K562 (cell line): ENCODE results near the gene COLQ. TPM values are rescaled to one million over a fixed set of nuclear protein-coding genes. Genes with fewer than 3 reads are reported as not detected.

ENCODE experiments used
- ATAC-seq: fragments of 200-7000 bp; cut with Tn5 transposase; 3 replicates; pipeline ENCODE4 v1.9.1; 2020; ENCODE audit warnings: moderate library complexity
- BruUV-seq: library from RNA; stranded (reverse); fragments of 400-500 nt; replicated peaks from 2 replicates; lab custom pipeline; 2021; lab: Mats Ljungman, UMichigan
- CTCF ChIA-PET: fragments of 300-600 bp; formaldehyde crosslinking; extraction: SDS; loops from one replicate; lab custom pipeline; 2021; ENCODE audit warnings: low intra/inter-chr PET ratio; lab: Yijun Ruan, JAX
- POLR2A ChIA-PET: fragments of 300-600, 350-650 bp; sonication (Branson Sonifier 250); formaldehyde crosslinking; extraction: SDS; loops from one replicate; lab custom pipeline; 2021; ENCODE audit warnings: antibody characterized with exemption, inconsistent platforms; lab: Yijun Ruan, JAX
- DNase-seq, 4 experiments: peaks; one replicate each; pipeline versions ENCODE4 v3.0.0 to v3.0.0-alpha.2; 2011 to 2018; ENCODE audit warnings: low spot score in 3 of 4, mixed read lengths in 3 of 4; ENCODE audit errors: extremely low read depth in 1 of 4
- FAIRE-seq: peaks from 2 replicates; lab custom pipeline; 2011; peaks lifted over from hg19 to GRCh38; lab: Jason Lieb, UNC
- H2AFZ ChIP-seq: 2 replicates; pipeline ENCODE4 v1.6.0; 2011; ENCODE audit warnings: low read depth, low read length, control low read depth, inconsistent platforms
- H3K27ac ChIP-seq: fragments of 200-600 bp; 3 replicates; pipeline ENCODE4 v1.8.0; 2011; ENCODE audit warnings: low read depth, mild to moderate bottlenecking, control low read depth, inconsistent platforms, low read length, moderate library complexity, mixed read lengths; ENCODE audit errors: extremely low read depth
- H3K27me3 ChIP-seq, 2 experiments: fragments of 300-600 bp in 1 of 2; 2 replicates in 1 of 2; 3 replicates in 1 of 2; pipeline versions ENCODE4 v1.6.0 to v1.8.0; 2011; ENCODE audit warnings: inconsistent platforms in 2 of 2, low read length in 2 of 2, mild to moderate bottlenecking in 1 of 2, mixed read lengths in 1 of 2, moderate library complexity in 1 of 2; ENCODE audit not compliant: control insufficient read depth in 2 of 2, insufficient read depth in 2 of 2
- H3K36me3 ChIP-seq: fragments of 300-600 bp; 3 replicates; pipeline ENCODE4 v1.8.0; 2011; ENCODE audit warnings: mild to moderate bottlenecking, low read length, inconsistent platforms; ENCODE audit not compliant: control insufficient read depth, insufficient read depth
- H3K4me1 ChIP-seq, 2 experiments: fragments of 200-600 bp in 1 of 2; replicated peaks in 1 of 2; 2 replicates in 1 of 2; 3 replicates in 1 of 2; pipeline versions ENCODE4 v1.5.1 to v1.8.0; 2011; ENCODE audit warnings: inconsistent platforms in 2 of 2, low read length in 2 of 2, mild to moderate bottlenecking in 1 of 2, mixed read lengths in 1 of 2, moderate library complexity in 1 of 2; ENCODE audit not compliant: control insufficient read depth in 2 of 2, insufficient read depth in 2 of 2
- H3K4me2 ChIP-seq: 2 replicates; pipeline ENCODE4 v1.6.1; 2011; ENCODE audit warnings: low read length, control low read depth, inconsistent platforms, mixed read lengths; ENCODE audit not compliant: insufficient read depth
- H3K4me3 ChIP-seq: fragments of 200-600 bp; sonication (generic), shearing (Covaris generic); 2 replicates; pipeline ENCODE4 v1.5.1; 2016; ENCODE audit warnings: control low read depth, inconsistent platforms
- H3K79me2 ChIP-seq: fragments of 200-600 bp; 3 replicates; pipeline ENCODE4 v1.8.0; 2011; ENCODE audit warnings: low read length, inconsistent platforms; ENCODE audit not compliant: control insufficient read depth, insufficient read depth
- H3K9ac ChIP-seq, 2 experiments: 2 replicates each; pipeline versions ENCODE4 v1.6.0 to v1.6.1; 2011; ENCODE audit warnings: low read depth in 2 of 2, low read length in 2 of 2, control low read depth in 1 of 2, inconsistent platforms in 1 of 2, mild to moderate bottlenecking in 1 of 2, mixed read lengths in 1 of 2; ENCODE audit not compliant: insufficient read depth in 1 of 2
- H3K9me1 ChIP-seq: one replicate; pipeline ENCODE4 v1.6.0; 2011; ENCODE audit warnings: inconsistent platforms, mild to moderate bottlenecking, low read length, moderate library complexity; ENCODE audit not compliant: control insufficient read depth, insufficient read depth
- H3K9me3 ChIP-seq: replicated peaks from 2 replicates; pipeline ENCODE4 v1.5.1; 2011; ENCODE audit warnings: low read depth, low read length, inconsistent platforms; ENCODE audit not compliant: control insufficient read depth, insufficient read depth
- H4K20me1 ChIP-seq: replicated peaks from 2 replicates; pipeline ENCODE4 v1.6.1; 2011; ENCODE audit warnings: low read length, inconsistent platforms, mixed read lengths; ENCODE audit not compliant: control insufficient read depth, insufficient read depth
- DIDO1 ChIP-seq: fragments of 450-650 bp; IDR thresholded peaks from 2 replicates; pipeline ENCODE4 v1.6.1; 2016; ENCODE audit warnings: low read depth, missing biosample characterization, missing genetic modification characterization
- HDAC1 ChIP-seq, 2 experiments: fragments of 450-650 bp; IDR thresholded peaks; 2 replicates each; pipeline ENCODE4 v1.6.1; 2016 to 2017; ENCODE audit warnings: inconsistent platforms in 1 of 2, mild to moderate bottlenecking in 1 of 2, moderate library complexity in 1 of 2
- HEY1 ChIP-seq: fragments of 250-450 bp; sonication (Bioruptor Pico); IDR thresholded peaks from 2 replicates; pipeline ENCODE4 v1.5.0; 2020; ENCODE audit warnings: mild to moderate bottlenecking, moderate library complexity, borderline replicate concordance
- MAFK ChIP-seq: IDR thresholded peaks from 2 replicates; pipeline ENCODE4 v1.6.1; 2011; ENCODE audit warnings: low read length, improper control_type of control experiment
- NCOA1 ChIP-seq: fragments of 450-650 bp; IDR thresholded peaks from 2 replicates; pipeline ENCODE4 v1.6.1; 2016; ENCODE audit warnings: low read depth
- SIX5 ChIP-seq, 2 experiments: IDR thresholded peaks; 2 replicates each; pipeline ENCODE4 v1.6.1; 2011; ENCODE audit warnings: low read length in 2 of 2, borderline replicate concordance in 1 of 2, low read depth in 1 of 2, mild to moderate bottlenecking in 1 of 2, moderate library complexity in 1 of 2; ENCODE audit not compliant: insufficient read depth in 1 of 2
- SMAD2 ChIP-seq: fragments of 150-350 bp; IDR thresholded peaks from 2 replicates; pipeline ENCODE4 v1.6.1; 2014; ENCODE audit warnings: low read depth, mild to moderate bottlenecking, low read length
- ZNF263 ChIP-seq: sonication (generic); formaldehyde crosslinking; IDR thresholded peaks from 2 replicates; pipeline ENCODE4 v1.8.0; 2022; ENCODE audit warnings: mild to moderate bottlenecking, missing genetic modification reagents, borderline replicate concordance
- ZNF395 ChIP-seq: fragments of 200-800 bp; sonication (Bioruptor generic); IDR thresholded peaks from 2 replicates; pipeline ENCODE4 v1.6.1; 2017; ENCODE audit warnings: missing genetic modification characterization, missing compliant biosample characterization
- ZNF586 ChIP-seq: fragments of 450-650 bp; formaldehyde crosslinking; conservative IDR thresholded peaks from 2 replicates; pipeline ENCODE4 v1.4.0; 2020; ENCODE audit warnings: mild to moderate bottlenecking, moderate library complexity
- WGBS: fragments of 100-300 bp; shearing (Covaris generic); methylation state at CpG from one replicate; pipeline ENCODE4 v1.1.6; 2016; ENCODE audit warnings: low coverage, mixed read lengths; ENCODE audit not compliant: insufficient coverage; ENCODE audit errors: missing lambda C conversion rate; 5-methylcytosine and 5-hydroxymethylcytosine counted together
- in situ Hi-C: fragments of 300-500 bp; cut with MboI; formaldehyde crosslinking; loops from 4 replicates; pipeline ENCODE4 v1.15.0; 2018; ENCODE audit warnings: inconsistent platforms, mixed read lengths
- intact Hi-C: fragments of 100-400 bp; cut with micrococcal nuclease; formaldehyde crosslinking; loops from 2 replicates; pipeline ENCODE4 v1.14.2; 2022
- polyA plus RNA-seq, 8 experiments: library from polyadenylated mRNA; depleted of rRNA in 4 of 8; stranded (reverse) in 5 of 8; unstranded in 3 of 8; fragments of >200 nt; fragmentation: Nextera tagmentation in 2 of 8; fragmentation: Illumina TruSeq in 1 of 8; extraction: Ambion mirVana in 2 of 8; extraction: Trizol in 1 of 8; gene quantifications; 2 replicates each; pipeline versions ENCODE4 v1.2.1 to v1.2.3, GENCODE V29; 2011 to 2014; ENCODE audit warnings: inconsistent platforms in 1 of 8, missing spikeins in 1 of 8
- total RNA-seq, 7 experiments: library from RNA; depleted of rRNA in 6 of 7; stranded (reverse); fragments of >200 nt in 6 of 7; fragmentation: Illumina TruSeq in 2 of 7; extraction: Trizol in 2 of 7; gene quantifications; 2 replicates each; pipeline versions ENCODE4 v1.2.1 to v1.2.3, GENCODE V29; 2011 to 2021; ENCODE audit warnings: low replicate concordance in 1 of 7
- TF ChIP-seq, protein P1 (sequence below): fragments of 250-450 bp; sonication (Bioruptor Pico); IDR thresholded peaks from 2 replicates; pipeline ENCODE4 v1.8.0; 2022; ENCODE audit warnings: moderate library complexity, mild to moderate bottlenecking, inconsistent platforms

Gene COLQ
- total and polyA plus RNA-seq, 9 of the 15 experiments (the other 6 are each of a cell fraction or from before 2014, with no cell fraction given): 0.04 to 0.36 (median 0.27) TPM; not detected in 4

- TF ChIP-seq ZNF263 (CRISPR knock-in tag) (no peak), MAFK (no peak), HDAC1 (IDR thresholded peaks at IDR 0.05) (0 out of 4 replicates have a peak, but pooled peaks of 1 of the 2 experiments have one; percentile 25), DIDO1 (tag) (no peak)
These were observed at the start of gene COLQ (continued) for GRCh38 chr3:15521573-15521965.

GRCh38 chr3:15563190-15563589 is 41.7 kb upstream of the COLQ start:
- 70% methylated on average over 1 of the region's 1 CpG for WGBS
- Histone ChIP-seq H2AFZ (no peak overlapping the region), H3K9ac (no peak overlapping the region), H3K27ac (no peak overlapping the region), H3K9me1 (no peaks in the 10 kb centered on the region), H3K4me2 (no peak overlapping the region), H3K4me1 (no peaks in the 10 kb centered on the region), H3K36me3 (peaks cover 41% of the 10 kb centered on the region; the same call in 2 of the 3 replicates), H3K27me3 (no peaks in the 10 kb centered on the region), H4K20me1 (no peaks in the 10 kb centered on the region), H3K4me3 (no peak overlapping the region), H3K9me3 (no peaks in the 10 kb centered on the region), H3K79me2 (no peaks in the 10 kb centered on the region)
- ChIA-PET CTCF (no interaction called here), POLR2A (interaction anchor here (0.7 kb wide), 2 partner anchors 20 to 40 kb away, joined by 3 to 4 read pairs; no protein-coding TSS in a partner anchor)
- TF ChIP-seq, protein P1, sequence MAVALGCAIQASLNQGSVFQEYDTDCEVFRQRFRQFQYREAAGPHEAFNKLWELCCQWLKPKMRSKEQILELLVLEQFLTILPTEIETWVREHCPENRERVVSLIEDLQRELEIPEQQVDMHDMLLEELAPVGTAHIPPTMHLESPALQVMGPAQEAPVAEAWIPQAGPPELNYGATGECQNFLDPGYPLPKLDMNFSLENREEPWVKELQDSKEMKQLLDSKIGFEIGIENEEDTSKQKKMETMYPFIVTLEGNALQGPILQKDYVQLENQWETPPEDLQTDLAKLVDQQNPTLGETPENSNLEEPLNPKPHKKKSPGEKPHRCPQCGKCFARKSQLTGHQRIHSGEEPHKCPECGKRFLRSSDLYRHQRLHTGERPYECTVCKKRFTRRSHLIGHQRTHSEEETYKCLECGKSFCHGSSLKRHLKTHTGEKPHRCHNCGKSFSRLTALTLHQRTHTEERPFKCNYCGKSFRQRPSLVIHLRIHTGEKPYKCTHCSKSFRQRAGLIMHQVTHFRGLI (CRISPR knock-in tag): no peak
- no peak for TF ChIP-seq HEY1
- TF ChIP-seq NCOA1: no peak
- TF ChIP-seq ZNF395 (CRISPR knock-in tag): no peak
- TF ChIP-seq SMAD2: no peak
- no peak for TF ChIP-seq ZNF586
- no peak for TF ChIP-seq SIX5 (IDR thresholded peaks at IDR 0.05; ENCODE audit: borderline replicate concordance in 1 of 2, insufficient read depth in 1 of 2, low read depth in 1 of 2, low read length in 2 of 2)
- in situ Hi-C loops: no loop called here
- intact Hi-C loops: no loop called here
- BruUV-seq: no TSS peak
- no peak for FAIRE-seq
- no peak for DNase-seq
- no peak for ATAC-seq
